Astrocyte of the cerebellum (primary cell): ENCODE measurements around the gene HSD17B2.

ENCODE experiments used
- DNase-seq: peaks from one replicate; pipeline ENCODE4 v3.0.0-alpha.2; 2011; ENCODE audit warnings: low read depth
- H3K4me3 ChIP-seq: 2 replicates; pipeline ENCODE4 v1.5.1; 2011; ENCODE audit warnings: mild to moderate bottlenecking, low read depth, low read length, moderate library complexity
- CTCF ChIP-seq: IDR thresholded peaks from 2 replicates; pipeline ENCODE4 v1.5.1; 2012; ENCODE audit warnings: low read length, low read depth, moderate library complexity, mild to moderate bottlenecking; ENCODE audit errors: missing control alignments
- in situ Hi-C: cut with HindIII; loops from 2 replicates; pipeline ENCODE4 v1.10.0; 2017; ENCODE audit warnings: low sequenced_read_pairs

HSD17B2 gene

DNA sequence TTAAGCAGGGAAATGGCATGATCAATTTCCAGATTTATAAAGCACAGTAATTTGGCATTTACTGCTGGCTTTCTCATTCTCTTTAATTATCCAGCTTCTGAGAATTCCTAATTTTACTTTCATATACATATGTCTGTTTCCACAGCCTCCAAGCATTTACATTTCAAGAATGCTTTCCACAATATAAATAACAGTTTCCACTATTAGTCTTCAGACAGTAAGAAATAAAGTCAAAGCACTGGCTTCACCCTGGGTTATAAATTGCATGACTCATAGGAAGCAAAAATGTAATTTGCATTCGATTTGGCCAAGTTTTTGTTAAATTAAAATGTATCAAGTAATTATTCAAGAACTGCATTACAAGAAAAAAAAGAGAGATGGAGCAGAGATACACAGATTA, 81.5 kb downstream of the HSD17B2 start:
- no peak for TF ChIP-seq CTCF
- no peak overlapping the region for H3K4me3 ChIP-seq
- in situ Hi-C loops: no loop called here
- DNase-seq: no peak

DNA sequence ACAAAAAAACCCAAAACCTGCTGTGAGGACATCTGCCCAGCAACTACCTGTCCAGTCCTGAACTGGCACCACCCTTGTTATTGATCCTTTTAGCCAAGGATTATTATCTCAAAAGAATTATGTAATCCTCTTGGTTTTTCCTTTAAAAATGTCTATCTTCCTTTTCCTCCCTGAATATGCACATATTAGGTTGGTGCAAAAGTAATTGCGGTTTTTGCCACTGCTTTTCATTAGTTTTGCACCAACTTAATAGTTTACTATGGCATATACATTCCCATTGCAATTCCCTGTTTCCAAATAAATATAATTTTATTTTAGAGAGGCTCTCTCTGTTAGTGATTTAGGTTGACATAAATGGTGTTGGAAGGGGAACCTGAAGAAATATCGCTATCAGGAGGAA, 83.7 kb downstream of the HSD17B2 start:
- in situ Hi-C loops: no loop called here
- no peak for DNase-seq
- H3K4me3 ChIP-seq: no peak overlapping the region
- TF ChIP-seq CTCF: no peak

- DNase-seq: no peak
- in situ Hi-C loops: no loop called here
- no peak for TF ChIP-seq CTCF
- H3K4me3 ChIP-seq: no peak overlapping the region
These were observed 84.4 kb downstream of the HSD17B2 start for GRCh38 chr16:82119405-82119804.

- DNase-seq: no peak
- no peak overlapping the region for H3K4me3 ChIP-seq
- in situ Hi-C loops: no loop called here
- TF ChIP-seq CTCF: no peak
These were observed 89.6 kb downstream of the HSD17B2 start for GRCh38 chr16:82124651-82125050.

GRCh38 chr16:82129881-82130280, 94.8 kb downstream of the HSD17B2 start:
- DNase-seq: no peak
- no peak for TF ChIP-seq CTCF
- no peak overlapping the region for H3K4me3 ChIP-seq
- in situ Hi-C loops: no loop called here

- no peak for DNase-seq
- in situ Hi-C loops: no loop called here
- TF ChIP-seq CTCF: no peak
- no peak overlapping the region for H3K4me3 ChIP-seq
These were observed 98.7 kb downstream of the HSD17B2 start for GRCh38 chr16:82133798-82134197.

- no peak for TF ChIP-seq CTCF
- in situ Hi-C loops: no loop called here
- H3K4me3 ChIP-seq: no peak overlapping the region
- DNase-seq: no peak
These were observed 99.8 kb downstream of the HSD17B2 start for GRCh38 chr16:82134846-82135245.
